ENCODE data around the gene BEST3.
A peak's percentile ranks its signal among the peaks of the same experiment; 100 is the strongest.
"Not testable (repeated sequence)": the region's sequence is repeated elsewhere in the genome, so short reads cannot be mapped to it uniquely, and the experiment has no call there.

The BEST3 gene

DNA sequence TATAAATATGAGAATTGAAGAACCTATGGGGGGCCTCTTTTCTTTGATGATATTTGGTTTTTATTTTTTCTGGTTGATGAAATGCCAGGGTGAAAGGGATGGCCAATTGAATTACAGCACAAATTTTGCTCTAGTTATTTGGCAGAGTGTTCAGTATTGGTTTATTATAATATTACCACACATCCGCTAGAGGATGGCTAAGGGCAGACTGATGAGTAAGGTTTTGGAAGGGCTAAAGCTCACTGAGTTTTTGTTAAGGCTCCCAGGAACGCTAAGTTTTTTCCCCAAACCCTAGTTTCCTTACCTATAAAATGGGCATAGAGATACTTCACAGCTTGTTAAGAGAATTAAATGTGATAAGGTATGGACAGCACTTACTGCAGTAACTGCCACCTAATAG, 54.1 kb downstream of the BEST3 start:
- no peak for DNase-seq

DNA sequence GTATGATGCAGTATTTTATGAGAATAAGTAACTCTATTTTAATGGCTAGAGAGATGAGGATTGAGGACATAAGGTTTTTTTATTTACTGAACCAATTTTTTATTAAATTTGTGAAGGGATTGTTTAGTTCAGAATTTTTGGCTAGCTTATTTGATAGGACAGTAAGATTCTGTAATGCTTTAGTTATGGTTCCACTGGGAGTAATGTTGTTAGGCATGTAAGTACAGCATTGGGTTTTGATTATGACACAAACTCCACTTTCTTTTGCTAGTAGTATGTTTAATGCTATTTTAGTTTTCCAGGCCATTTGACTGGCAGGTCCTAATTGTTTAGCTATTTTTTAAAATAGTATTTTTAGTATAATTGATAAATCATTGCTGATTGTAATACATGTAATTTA, 54.6 kb downstream of the BEST3 start:
- DNase-seq = no peak

DNA sequence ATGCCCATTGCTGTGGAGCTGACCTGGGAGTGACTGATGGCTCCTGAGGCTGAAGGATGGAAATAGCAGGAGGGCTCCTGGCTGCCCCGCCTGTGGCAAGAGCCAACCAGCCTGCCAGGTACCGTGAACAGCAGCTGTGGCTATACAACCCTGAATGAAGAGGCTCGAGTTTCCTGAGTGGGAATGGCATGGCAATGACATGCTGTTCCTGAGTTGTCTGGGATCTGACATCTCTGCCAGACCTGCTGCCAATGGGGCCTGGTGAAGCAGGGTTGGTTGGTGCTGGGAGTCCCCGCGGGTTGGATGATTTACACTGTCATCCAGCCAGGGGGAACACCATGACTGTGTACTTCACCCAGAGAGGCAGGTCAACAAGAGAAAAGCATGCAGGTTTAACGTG, 56.6 kb downstream of the BEST3 start:
- DNase-seq = no peak

DNA sequence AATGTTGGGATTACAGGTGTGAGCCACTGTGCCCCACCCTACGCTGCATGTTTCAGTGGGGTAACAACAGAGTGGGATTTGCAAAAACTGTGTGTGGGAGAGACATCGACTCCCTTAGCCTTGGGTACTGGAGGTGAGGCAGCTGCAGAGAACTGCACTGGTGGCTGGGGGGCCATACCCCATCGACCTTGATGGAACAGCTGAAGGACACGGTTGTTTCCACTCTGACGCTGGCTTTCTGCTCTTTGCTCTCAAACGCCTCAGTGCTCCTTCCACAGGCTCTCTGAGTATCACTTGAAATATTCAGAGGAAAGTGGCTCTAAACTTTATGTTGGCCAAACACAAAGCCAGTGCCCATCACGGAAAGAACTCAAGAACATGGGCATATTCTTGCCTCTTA, 57.6 kb downstream of the BEST3 start:
- no peak for DNase-seq

DNA sequence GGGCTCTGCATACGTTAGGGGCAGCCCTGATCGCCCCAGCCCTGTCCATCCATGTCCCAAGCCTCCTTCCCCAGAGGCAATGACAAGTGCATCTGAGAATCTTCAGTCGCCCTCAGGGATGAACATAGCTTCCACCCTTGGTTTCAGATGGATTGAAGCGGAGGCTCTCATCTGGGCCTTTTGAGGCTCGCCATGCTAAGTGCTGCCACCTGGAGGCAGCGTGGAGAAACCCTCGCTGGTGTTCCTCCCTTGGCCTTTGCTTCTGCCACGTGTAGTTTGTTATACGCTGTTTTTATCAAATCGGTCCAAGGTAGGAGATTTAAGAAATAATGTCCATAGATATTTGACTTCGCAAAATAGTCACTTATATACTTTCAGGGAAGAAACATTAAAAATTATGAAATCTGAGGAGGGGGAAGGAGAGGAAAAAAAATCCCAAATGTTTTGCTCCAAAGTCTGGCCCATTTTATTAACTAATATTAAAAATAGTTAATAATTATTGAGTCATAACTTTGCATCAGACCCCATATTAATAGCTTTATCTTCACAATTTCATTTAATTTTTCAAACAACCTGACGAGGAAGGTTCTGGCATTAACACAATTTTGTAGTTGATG, 59.6 kb downstream of the BEST3 start:
- DNase-seq = peak; percentile 70

DNA sequence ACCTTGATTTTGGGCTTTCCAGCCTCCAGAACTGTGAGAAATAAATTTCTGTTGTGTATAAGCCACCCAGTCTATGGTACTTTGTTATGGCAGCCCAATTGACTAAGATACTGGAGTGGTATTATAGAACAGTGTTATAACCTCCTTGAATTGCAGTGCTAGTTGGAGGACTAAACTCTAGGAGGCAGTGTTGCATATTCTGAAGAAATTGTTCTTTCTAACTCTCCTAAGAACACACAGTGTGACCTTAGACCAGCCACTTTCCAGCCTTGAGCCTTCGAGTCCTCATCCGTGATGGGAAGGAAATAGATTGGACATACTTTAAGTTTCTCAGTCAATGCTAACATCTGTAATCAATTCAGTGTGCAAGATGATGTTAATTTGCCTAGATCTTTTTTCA, 66.0 kb downstream of the BEST3 start:
- DNase-seq = no peak

DNA sequence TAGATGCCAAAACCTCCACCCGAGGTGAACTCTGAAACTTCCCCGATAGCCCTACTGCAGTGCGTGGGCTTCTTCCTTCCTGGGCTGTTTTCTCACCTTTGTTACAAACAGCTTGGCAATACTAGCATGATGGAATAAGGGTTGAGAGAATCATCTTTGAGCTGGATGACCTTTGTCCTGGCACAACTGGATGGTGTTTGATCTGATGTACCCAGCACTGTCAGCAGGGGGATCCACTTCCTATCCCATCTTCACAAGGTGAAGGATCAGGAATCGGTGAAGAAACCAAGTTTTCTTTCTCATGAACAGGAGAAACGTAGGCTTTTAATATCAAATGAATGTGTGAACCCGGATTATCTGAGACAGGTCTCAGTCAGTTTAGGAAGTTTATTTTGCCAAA, 68.9 kb downstream of the BEST3 start:
- peak; percentile 39 for DNase-seq

DNA sequence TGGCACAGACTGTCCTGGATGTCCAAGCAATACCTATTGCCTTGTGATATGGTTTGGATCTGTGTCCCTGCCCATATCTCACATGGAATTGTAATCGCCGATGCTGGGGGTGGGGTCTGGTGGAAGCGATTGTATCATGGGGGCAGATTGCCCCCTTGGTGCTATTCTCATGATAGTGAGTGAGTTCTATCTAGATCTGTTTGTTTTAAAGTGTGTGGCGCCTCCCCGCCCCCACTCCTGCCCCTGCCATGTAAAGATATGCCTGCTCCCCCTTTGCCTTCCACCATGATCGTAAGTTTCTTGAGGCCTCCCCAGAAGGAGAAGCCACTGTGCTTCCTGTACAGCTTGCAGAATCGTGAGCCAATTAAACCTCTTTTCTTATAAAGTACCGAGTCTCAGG, 71.6 kb downstream of the BEST3 start:
- DNase-seq = no peak

DNA sequence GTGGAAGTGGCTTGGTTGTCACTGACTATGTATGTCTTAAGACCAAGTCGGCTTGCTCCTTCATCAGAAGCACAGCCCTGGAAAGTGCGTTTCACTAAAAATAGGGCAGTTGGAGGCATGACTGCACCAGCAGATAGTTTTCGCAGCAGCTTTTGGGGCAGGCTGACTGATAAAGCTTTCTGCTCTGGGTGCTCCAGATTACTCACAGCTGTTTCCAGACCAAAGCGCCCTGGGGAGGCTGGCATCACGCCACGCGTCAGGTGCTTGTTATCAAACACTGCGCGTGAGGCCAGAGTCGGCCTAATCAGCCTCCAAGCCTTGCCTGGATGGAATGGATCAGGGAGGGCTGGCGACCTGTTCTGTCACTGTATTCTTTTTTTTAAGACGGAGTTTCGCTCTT, 75.1 kb downstream of the BEST3 start:
- no peak for DNase-seq

DNA sequence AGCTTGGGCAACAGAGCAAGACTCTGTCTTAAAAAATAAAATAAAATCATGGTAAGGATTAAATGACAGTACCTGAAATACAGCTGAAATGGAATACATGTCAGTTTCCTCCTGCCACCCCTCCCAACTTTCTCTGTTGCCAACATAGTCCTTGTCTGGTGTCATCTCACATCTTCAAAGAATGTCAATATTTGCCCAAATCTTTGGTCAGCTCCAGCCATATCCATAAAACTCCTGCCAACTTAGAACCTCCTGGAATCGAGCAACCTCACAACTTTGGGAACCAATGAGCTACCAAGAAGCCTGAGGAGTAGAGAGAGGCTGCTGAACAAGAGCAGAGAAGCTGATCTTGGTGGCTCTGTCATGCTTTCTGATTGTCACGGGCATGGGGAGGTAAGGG, 77.6 kb downstream of the BEST3 start:
- DNase-seq = no peak

DNA sequence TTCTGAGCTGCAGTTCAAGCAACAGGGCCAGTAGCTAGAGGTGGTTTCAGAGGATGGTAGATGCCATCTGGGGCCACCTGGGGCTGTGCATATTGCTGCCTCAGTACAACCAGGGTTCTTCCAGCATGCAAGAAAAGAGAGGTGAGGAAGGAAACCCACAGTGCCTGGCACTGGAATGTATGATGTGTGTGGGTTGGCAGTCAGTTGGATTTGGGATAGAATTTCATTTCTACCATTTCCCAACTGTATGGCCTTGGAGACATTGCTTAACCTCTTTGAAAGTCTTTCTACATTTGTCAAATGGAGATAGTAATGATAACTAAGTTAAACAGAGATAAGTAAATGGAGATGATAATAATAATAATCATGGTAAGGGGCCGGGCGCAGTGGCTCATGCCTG, 78.2 kb downstream of the BEST3 start:
- DNase-seq = no peak

DNA sequence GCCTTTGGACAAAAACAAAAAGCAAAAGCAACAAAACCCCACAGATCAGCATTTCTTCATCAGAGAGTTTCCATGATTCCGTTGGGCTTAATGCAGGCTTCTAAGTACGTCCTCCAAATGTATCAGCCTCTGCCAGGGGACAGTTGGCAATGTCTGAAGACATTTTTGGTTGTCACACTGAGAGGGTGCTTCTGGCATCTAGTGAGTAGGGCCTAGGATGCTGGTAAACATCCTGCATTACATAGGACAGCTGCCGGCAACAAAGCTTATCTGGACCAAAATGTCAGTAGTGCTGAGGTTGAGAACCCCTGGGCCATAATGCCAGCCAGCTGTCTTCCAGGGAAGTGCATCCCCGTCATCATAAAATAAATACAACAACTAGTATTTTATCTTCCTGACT, 79.0 kb downstream of the BEST3 start:
- DNase-seq = no peak

DNA sequence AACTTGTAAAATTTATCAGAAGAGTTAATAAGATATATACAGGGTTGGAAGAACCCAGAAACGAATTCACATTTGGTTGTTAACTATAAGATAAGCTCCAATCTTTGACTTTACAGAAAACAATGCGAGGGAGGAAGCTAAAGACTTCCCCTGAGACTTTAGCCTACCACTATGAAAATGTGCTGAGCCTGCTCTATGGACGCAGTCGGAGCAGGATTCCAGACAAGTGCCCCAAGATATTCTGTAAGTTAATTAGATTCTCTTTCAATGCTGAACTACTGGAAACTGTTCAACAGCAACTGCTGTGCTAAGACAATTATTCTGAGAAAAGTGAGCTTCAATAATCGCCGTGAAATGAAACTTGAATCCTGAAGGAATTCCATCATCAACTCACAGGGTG, 80.1 kb downstream of the BEST3 start:
- no peak for DNase-seq

DNA sequence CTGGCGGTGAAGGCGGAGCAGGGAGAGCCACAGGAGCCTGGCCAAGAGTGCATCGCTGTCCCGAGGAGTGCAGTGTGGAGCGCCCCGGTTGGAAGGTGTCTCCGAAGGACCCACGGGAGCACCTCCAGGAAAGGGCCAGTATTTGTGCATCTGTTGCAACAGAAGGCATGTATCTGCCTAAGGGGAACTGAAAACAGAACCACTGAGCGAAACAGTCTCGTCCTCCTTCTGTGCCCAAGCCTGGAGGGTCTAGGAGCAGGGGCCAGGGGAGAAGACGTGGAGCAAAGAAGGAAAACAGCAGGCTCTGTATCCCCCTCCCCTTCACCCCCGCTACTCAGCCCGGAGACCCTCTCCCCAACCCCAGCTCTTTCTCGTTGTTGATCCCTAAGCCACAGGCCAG, 83.1 kb downstream of the BEST3 start:
- DNase-seq = no peak

DNA sequence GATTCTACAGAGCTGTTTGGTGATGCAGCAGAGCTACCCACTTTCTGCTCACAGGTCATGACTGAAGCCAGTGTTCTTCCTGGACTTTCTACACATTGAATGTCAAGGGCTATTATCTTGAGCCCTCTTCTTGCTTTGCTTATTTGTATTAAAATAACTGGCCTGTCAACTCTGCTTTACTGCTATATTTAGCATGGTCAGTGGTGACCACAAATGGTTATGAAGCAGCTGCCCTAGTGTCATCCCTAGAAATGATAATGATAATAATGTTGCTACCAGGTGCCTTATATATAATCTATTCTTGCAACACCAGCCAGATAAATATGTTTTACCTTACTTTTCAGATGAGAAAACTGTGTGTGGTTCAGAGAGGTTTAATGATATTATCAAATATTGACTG, 85.8 kb downstream of the BEST3 start:
- no peak for DNase-seq

DNA sequence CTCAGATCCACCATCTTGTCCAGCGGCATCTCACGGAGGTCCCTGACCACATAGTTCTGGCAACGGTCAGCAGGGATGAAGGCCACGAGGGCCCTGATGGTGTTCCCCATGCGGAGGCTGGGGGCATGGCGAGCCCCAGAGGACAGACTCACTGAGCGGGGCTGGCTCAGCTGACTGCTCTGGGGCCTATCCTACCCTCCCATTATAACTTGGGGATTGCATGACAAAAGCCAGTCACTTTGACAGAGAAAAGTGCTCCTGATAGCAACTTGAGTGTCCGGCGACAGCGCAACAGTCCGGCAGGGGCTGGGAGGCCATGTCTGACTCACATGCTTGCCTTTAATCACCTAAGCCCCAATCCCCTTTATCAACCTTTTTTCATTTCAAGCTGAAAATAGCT, 88.4 kb downstream of the BEST3 start, which contains the start of gene LRRC10:
Gene LRRC10, minus strand, starts transcription at position 179 of the 400 bp plus-strand sequence. Its CDS starts 69 bp downstream, at position 110.
- no peak for DNase-seq

DNA sequence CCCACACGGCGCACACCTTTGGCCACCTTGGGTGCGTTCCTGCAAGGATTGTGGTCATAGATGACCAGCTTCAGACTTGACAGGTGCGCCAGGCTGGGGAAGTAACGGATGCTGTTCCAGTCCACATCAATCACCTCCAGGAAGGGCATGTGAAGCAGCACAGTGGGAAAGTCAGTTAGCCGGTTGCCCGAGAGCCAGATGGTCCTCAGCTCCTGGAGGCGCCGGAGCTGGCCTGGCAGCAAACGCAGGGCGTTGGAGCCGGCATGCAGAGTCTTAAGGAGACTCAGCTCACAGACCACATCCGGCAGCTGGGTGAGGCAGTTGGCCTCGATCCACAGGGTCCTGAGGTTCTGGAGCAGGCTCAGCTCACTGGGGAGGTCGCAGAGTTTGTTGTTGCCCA, 89.0 kb downstream of the BEST3 start:
- no peak for DNase-seq

DNA sequence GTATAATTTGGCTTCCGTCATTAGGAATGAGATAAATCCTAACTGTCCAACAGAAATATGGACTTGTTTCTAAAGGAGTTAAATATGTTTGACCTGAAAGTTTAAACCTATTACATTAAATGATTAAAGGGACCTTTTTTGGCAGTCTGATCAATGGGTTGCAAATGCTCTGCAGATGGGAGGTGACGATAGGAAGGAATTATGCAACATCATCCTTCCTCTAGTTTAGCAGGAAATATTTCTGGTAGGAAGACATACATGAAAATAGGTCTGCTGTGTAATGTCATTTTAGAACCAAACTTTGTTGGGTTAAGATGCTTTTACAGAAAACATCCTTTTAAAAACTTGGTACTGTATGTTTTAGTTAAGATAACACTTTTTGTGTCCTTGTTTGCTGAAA, 91.0 kb downstream of the BEST3 start:
- no peak for DNase-seq

DNA sequence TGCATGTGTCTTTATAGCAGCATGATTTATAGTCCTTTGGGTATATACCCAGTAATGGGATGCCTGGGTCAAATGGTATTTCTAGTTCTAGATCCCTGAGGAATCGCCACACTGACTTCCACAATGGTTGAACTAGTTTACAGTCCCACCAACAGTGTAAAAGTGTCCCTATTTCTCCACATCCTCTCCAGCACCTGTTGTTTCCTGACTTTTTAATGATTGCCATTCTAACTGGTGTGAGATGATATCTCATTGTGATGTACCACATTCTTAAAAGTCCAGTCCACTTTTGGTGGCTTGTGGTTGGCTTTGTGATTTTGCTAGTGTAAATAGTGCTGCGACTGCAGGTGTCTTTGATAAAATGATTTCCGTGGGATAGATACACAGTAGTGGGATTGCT, 94.8 kb downstream of the BEST3 start:
- not testable (repeated sequence) for DNase-seq
